Measurements from ENCODE around the gene ECE1. TPM values are rescaled to one million over a fixed set of nuclear protein-coding genes. Genes with fewer than 3 reads are reported as not detected.

ECE1 gene
- total and polyA plus RNA-seq, 2 of the 13 experiments (the other 11 are each of a cell fraction or from before 2014, with no cell fraction given) = 13.5 to 21.2 TPM

GRCh38 chr1:21251773-21252471 is 38.3 kb downstream of the ECE1 start (continued):
- TF ChIP-seq, protein P1, sequence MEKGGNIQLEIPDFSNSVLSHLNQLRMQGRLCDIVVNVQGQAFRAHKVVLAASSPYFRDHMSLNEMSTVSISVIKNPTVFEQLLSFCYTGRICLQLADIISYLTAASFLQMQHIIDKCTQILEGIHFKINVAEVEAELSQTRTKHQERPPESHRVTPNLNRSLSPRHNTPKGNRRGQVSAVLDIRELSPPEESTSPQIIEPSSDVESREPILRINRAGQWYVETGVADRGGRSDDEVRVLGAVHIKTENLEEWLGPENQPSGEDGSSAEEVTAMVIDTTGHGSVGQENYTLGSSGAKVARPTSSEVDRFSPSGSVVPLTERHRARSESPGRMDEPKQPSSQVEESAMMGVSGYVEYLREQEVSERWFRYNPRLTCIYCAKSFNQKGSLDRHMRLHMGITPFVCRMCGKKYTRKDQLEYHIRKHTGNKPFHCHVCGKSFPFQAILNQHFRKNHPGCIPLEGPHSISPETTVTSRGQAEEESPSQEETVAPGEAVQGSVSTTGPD (CRISPR knock-in tag; IDR thresholded peaks at IDR 0.05) = no peak
- TF ChIP-seq ZNF772 (CRISPR knock-in tag; IDR thresholded peaks at IDR 0.05) (no peak), ZSCAN21 (CRISPR knock-in tag; IDR thresholded peaks at IDR 0.05; ENCODE audit: borderline replicate concordance) (no peak), PRDM15 (CRISPR knock-in tag; IDR thresholded peaks at IDR 0.05) (no peak), ZSCAN31 (CRISPR knock-in tag; IDR thresholded peaks at IDR 0.05; ENCODE audit: low read depth) (peak; percentile 24; the same call in 1 of the 2 replicates), ZNF253 (CRISPR knock-in tag; IDR thresholded peaks at IDR 0.05; ENCODE audit: borderline replicate concordance) (no peak), AKAP8 (CRISPR knock-in tag; IDR thresholded peaks at IDR 0.05) (no peak), REL (CRISPR knock-in tag; conservative IDR thresholded peaks at IDR 0.05) (0 out of 2 replicates have a peak, but pooled peaks have one; percentile 34), EP300 (IDR thresholded peaks at IDR 0.05; ENCODE audit: low read depth in 2 of 2, low read length in 2 of 2) (peak in 1 of 2 experiments; percentile 69; a peak in 2 of 4 replicates), EP300 (CRISPR knock-in tag; IDR thresholded peaks at IDR 0.05; ENCODE audit: borderline replicate concordance) (peak; percentile 37; the same call in 1 of the 2 replicates), ZNF17 (CRISPR knock-in tag; IDR thresholded peaks at IDR 0.05) (no peak), CTCF (CRISPR knock-in tag; IDR thresholded peaks at IDR 0.05) (0 out of 2 replicates have a peak, but pooled peaks have one; percentile 7), SKIL (CRISPR knock-in tag; IDR thresholded peaks at IDR 0.05; ENCODE audit: borderline replicate concordance) (peak; percentile 82; the same call in 1 of the 2 replicates), MLLT10 (CRISPR knock-in tag; IDR thresholded peaks at IDR 0.05) (no peak), ZFP36L2 (CRISPR knock-in tag; IDR thresholded peaks at IDR 0.05) (no peak)
- TF ChIP-seq, protein P2, sequence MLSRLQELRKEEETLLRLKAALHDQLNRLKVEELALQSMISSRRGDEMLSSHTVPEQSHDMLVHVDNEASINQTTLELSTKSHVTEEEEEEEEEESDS (CRISPR knock-in tag; IDR thresholded peaks at IDR 0.05; ENCODE audit: borderline replicate concordance) = no peak
- TF ChIP-seq, protein P3, sequence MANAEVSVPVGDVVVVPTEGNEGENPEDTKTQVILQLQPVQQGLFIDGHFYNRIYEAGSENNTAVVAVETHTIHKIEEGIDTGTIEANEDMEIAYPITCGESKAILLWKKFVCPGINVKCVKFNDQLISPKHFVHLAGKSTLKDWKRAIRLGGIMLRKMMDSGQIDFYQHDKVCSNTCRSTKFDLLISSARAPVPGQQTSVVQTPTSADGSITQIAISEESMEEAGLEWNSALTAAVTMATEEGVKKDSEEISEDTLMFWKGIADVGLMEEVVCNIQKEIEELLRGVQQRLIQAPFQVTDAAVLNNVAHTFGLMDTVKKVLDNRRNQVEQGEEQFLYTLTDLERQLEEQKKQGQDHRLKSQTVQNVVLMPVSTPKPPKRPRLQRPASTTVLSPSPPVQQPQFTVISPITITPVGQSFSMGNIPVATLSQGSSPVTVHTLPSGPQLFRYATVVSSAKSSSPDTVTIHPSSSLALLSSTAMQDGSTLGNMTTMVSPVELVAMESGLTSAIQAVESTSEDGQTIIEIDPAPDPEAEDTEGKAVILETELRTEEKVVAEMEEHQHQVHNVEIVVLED (CRISPR knock-in tag; IDR thresholded peaks at IDR 0.05; ENCODE audit: borderline replicate concordance) = 0 out of 2 replicates have a peak, but pooled peaks have one; percentile 10

Measured in HepG2 (cell line).